OCI-LY7 (cell line): ENCODE results near the gene KIF1A.
"Not testable (repeated sequence)": the region's sequence is repeated elsewhere in the genome, so short reads cannot be mapped to it uniquely, and the experiment has no call there.

ENCODE experiments used
- CTCF ChIP-seq: fragments of 200-600 bp; sonication (generic); conservative IDR thresholded peaks from 2 replicates; pipeline ENCODE4 v1.5.1; 2014; ENCODE audit warnings: mild to moderate bottlenecking, antibody characterized with exemption, low read length, moderate library complexity, mixed read lengths
- EZH2phosphoT487 ChIP-seq: fragments of 200-600 bp; sonication (generic); IDR thresholded peaks from 2 replicates; pipeline ENCODE4 v1.6.1; 2018; ENCODE audit warnings: low read depth, borderline replicate concordance, mild to moderate bottlenecking, mixed run types, antibody characterized with exemption, low read length, moderate library complexity, mixed read lengths

- TF ChIP-seq EZH2phosphoT487, CTCF: not testable (repeated sequence)
Measured at GRCh38 chr2:240691631-240692420, 128.2 kb downstream of the KIF1A start, which contains the start of gene AQP12A.
